ENCODE measurements around the gene CTIF. TPM values are rescaled to one million over a fixed set of nuclear protein-coding genes. Genes with fewer than 3 reads are reported as not detected.

CTIF gene
- total and polyA plus RNA-seq, 11 donors: 21.2 to 93.0 (median 68.0) TPM

DNA sequence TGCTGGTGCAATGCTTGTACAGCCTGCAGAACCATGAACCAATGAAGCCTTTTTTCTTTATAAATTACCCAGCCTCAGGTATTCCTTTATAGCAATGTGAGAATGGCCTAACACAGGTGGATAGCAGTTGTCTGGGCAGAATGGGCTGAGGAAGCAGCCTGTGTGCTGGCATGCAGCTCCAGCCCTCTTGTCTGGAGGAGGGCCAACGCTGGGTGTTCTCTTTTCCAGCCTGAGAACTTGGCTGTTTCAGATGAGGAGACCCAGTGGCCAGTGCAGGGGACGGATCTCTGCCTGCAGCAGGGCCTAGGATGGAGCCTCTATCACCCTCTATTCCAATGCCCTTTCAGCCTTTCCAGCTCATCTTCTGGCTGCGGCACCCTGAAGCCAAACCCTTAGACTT, 58.8 kb downstream of the CTIF start:
- intact Hi-C loops (cut with DNase I): loop anchor here in 3 of 10 donors (5.0 to 10.0 kb wide), 2 partner anchors 50 to 53 kb away; no protein-coding TSS in a partner anchor
- ATAC-seq: no peak

DNA sequence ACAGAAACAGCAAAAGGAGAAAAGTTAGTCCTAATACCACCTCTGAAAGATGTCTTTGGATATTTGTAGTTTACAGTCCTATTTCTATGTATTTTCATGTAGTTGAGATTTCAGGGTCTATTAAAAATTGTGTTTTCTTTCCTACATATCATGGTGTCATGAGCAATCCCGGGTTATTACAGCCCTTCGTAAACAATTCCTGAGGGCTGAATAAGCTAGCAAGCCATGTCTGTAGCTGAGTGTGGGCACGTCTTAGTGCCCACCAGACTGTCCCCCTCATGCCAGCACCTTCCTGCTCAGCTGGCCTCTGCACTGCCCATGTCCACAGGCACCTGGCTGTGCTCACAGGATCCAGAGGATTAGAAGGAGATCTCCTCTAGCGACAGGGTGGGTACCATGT, 60.6 kb downstream of the CTIF start:
- intact Hi-C loops (cut with DNase I): loop anchor here in 3 of 10 donors (5.0 to 10.0 kb wide), 2 partner anchors 52 to 55 kb away; no protein-coding TSS in a partner anchor
- no peaks in the 10 kb centered on the region for H3K27me3 ChIP-seq
- no peaks in the 10 kb centered on the region for H3K9me3 ChIP-seq
- TF ChIP-seq, protein P1, sequence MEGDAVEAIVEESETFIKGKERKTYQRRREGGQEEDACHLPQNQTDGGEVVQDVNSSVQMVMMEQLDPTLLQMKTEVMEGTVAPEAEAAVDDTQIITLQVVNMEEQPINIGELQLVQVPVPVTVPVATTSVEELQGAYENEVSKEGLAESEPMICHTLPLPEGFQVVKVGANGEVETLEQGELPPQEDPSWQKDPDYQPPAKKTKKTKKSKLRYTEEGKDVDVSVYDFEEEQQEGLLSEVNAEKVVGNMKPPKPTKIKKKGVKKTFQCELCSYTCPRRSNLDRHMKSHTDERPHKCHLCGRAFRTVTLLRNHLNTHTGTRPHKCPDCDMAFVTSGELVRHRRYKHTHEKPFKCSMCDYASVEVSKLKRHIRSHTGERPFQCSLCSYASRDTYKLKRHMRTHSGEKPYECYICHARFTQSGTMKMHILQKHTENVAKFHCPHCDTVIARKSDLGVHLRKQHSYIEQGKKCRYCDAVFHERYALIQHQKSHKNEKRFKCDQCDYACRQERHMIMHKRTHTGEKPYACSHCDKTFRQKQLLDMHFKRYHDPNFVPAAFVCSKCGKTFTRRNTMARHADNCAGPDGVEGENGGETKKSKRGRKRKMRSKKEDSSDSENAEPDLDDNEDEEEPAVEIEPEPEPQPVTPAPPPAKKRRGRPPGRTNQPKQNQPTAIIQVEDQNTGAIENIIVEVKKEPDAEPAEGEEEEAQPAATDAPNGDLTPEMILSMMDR (IDR thresholded peaks at IDR 0.05): no peak
- TF ChIP-seq POLR2A (IDR thresholded peaks at IDR 0.05): no peak
- peak overlapping the region in 4 of 12 donors; percentile 14 to 51 (median 49) for H3K27ac ChIP-seq
- H3K4me3 ChIP-seq: no peak overlapping the region
- ATAC-seq (no peak), DNase-seq (no peak)
- 94 to 96% (median 95%) methylated on average over 4 of the region's 4 CpGs for WGBS, 4 donors
- peaks cover 0 to 55% (median 30%) of the 10 kb centered on the region in 12 donors for H3K4me1 ChIP-seq
- no peaks in the 10 kb centered on the region for H3K36me3 ChIP-seq

More for the DNA sequence above, 58.8 kb downstream of the CTIF start:
- 67 to 85% (median 74%) methylated on average over 3 of the region's 3 CpGs for WGBS, 4 donors
- Histone ChIP-seq H3K9me3 (no peaks in the 10 kb centered on the region), H3K4me3 (no peak overlapping the region), H3K4me1 (peaks cover 0 to 66% (median 33%) of the 10 kb centered on the region in 12 donors), H3K27ac (peak overlapping the region in 6 of 12 donors; percentile 1 to 60 (median 30)), H3K27me3 (no peaks in the 10 kb centered on the region), H3K36me3 (no peaks in the 10 kb centered on the region)
- DNase-seq: peak in 1 of 5 donors; percentile 27
- TF ChIP-seq POLR2A (IDR thresholded peaks at IDR 0.05): no peak
- TF ChIP-seq, protein P1 (IDR thresholded peaks at IDR 0.05): no peak

DNA sequence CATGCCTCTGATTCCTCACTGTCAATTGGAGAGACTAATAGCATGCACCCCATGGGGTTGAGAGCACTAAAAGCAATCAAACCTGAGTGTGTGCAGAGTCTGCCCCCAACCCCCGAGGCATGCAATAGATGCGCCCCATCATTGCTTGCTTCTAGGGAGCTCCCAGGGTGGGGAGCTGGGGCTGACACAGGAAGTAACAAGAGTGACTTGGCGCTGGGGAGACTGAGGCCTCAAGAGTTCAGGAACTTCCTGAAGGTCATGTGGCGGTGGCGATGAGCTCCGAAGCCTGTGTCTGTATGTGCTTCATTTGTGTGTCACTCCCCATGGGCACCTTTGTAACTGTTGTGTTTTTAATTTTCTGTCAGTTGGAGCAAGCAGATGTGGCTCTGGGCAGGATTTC, 61.2 kb downstream of the CTIF start:
- Histone ChIP-seq H3K9me3 (no peaks in the 10 kb centered on the region), H3K4me3 (no peak overlapping the region), H3K36me3 (no peaks in the 10 kb centered on the region), H3K27me3 (no peaks in the 10 kb centered on the region), H3K4me1 (peaks cover 0 to 49% (median 28%) of the 10 kb centered on the region in 12 donors), H3K27ac (peak overlapping the region in 8 of 12 donors; percentile 22 to 70 (median 49))
- 87 to 94% (median 91%) methylated on average over 6 of the region's 6 CpGs for WGBS, 4 donors
- no peak for TF ChIP-seq POLR2A (IDR thresholded peaks at IDR 0.05)
- TF ChIP-seq, protein P1 (IDR thresholded peaks at IDR 0.05): no peak
- ATAC-seq (no peak), DNase-seq (no peak)
- intact Hi-C loops (cut with DNase I): loop anchor here in 1 of 10 donors (5.0 kb wide), 1 partner anchor 58 kb away; no protein-coding TSS in a partner anchor

DNA sequence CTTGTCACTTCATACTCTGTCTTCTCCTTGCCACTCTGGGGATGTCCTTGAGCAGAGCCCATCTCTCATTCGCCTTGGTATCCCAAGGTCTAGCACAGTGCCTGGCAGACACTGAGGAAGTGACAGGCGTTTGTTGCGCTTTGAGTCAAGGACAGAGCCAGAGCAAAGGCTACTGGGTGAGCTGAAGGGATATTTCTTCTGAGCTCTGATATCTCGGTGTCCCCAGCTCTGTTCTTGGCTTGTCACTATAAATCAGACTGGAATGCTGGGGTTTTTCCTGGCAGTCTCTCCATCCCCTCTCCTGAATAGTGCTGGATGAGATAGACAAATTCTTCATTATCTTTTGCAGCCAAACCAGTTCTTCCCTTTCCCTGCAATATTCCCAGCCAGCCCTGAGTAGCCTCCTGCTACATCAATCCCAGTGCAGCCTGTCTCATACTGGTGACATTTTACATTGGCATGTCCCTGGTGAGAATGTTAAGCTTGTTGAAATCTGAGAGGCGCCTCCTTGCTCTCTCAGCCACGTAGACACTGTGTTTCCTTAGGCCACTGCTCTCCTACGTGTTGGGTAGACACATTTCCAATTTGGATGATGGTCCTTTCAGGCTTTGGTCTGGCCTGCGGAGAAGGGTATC, 61.7 kb downstream of the CTIF start:
- H3K4me3 ChIP-seq: no peak overlapping the region
- DNase-seq (no peak), ATAC-seq (peak; percentile 43 to 77 (median 66))
- peak overlapping the region in 8 of 12 donors; percentile 22 to 70 (median 49) for H3K27ac ChIP-seq
- WGBS, 4 donors: 59 to 63% (median 61%) methylated on average over 8 of the region's 8 CpGs
- H3K4me1 ChIP-seq: peaks cover 0 to 48% (median 28%) of the 10 kb centered on the region in 12 donors
- TF ChIP-seq, protein P1 (IDR thresholded peaks at IDR 0.05): no peak
- TF ChIP-seq POLR2A (IDR thresholded peaks at IDR 0.05): no peak
- intact Hi-C loops (cut with DNase I): loop anchor here in 1 of 10 donors (5.0 kb wide), 1 partner anchor 58 kb away; no protein-coding TSS in a partner anchor
- no peaks in the 10 kb centered on the region for H3K36me3 ChIP-seq
- no peaks in the 10 kb centered on the region for H3K27me3 ChIP-seq
- no peaks in the 10 kb centered on the region for H3K9me3 ChIP-seq

All from heart left ventricle (tissue), 16 donors.